ENCODE results near the gene MFN1.

MFN1 gene

DNA sequence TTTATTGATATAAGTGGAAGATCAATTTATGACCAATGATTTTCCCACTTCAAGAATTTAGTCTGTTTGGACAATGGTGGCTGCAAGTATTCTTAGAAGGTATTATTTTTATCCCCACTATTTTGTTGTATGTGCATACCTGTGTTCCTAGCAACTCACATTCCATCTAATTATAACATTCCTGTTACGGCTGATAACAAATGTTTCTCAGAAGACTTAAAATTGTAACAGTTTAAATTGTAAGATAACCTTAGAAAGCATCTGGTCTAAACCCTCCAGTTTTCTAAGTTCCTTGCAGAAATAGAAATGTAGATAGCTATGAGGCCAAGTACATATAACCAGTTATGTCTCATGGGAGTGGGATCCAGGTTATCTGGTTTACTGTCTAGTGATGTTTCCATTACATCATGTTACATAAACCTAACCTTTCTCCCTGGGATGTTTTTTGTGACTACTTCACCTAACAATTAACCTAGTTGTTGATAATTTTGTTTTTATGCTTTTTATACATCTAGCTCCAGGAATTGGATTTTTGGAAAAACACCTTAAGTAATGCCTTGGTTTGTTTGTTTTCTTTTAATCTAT, 11.1 kb upstream of the MFN1 start:
- no peaks in the 10 kb centered on the region for H3K4me1 ChIP-seq (ENCODE audit: control insufficient read depth, insufficient read depth, low read length)
- H3K9me3 ChIP-seq (ENCODE audit: control insufficient read depth, low read length) = no peaks in the 10 kb centered on the region
- H3K36me3 ChIP-seq (ENCODE audit: control insufficient read depth, insufficient read depth, low read length) = peaks cover 36% of the 10 kb centered on the region
- H3K4me3 ChIP-seq (ENCODE audit: insufficient read depth, low read depth, low read length) = no peak overlapping the region
- no peak overlapping the region for H3K27ac ChIP-seq (ENCODE audit: insufficient read depth, low read depth, low read length, poor library complexity, severe bottlenecking)
- no peaks in the 10 kb centered on the region for H3K27me3 ChIP-seq (ENCODE audit: control insufficient read depth, insufficient read depth, low read length, poor library complexity, severe bottlenecking)
- WGBS, 2 experiments = 71% methylated on average over 1 of the region's 1 CpG; no CpG with 5 or more reads in 1 of the 2 experiments

DNA sequence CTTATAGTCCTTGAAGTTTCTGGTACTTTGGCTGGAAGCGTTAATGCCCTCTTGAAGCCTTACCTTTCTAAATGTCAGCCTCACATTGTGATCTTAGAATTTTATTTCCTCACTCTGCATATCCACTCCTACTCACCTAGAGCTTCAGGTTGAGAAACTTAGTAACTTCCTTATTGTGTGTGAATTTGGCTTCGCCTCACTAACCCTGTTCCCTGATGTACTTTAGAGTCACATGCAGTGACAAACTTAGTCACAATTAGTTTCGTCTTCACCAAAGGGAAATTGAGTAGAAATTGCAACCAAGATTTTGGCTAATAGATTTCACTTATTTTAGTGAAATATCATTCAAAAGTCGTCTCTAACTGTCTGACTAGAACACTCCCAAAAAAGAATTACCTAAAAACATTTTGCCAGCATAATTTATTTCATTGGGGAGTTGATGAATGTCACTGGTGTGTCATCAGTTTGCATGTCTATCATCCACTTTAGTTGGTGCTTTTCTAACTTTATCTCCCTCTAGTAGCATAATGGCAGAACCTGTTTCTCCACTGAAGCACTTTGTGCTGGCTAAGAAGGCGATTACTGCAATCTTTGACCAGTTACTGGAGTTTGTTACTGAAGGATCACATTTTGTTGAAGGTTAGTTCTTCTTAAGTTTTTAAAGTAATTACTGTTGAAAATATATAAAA, 960 bp downstream of the MFN1 start:
- Histone ChIP-seq H3K4me3 (ENCODE audit: insufficient read depth, low read depth, low read length) (peak overlapping the region; percentile 93), H3K4me1 (ENCODE audit: control insufficient read depth, insufficient read depth, low read length) (peaks cover 6% of the 10 kb centered on the region), H3K9me3 (ENCODE audit: control insufficient read depth, low read length) (no peaks in the 10 kb centered on the region), H3K27me3 (ENCODE audit: control insufficient read depth, insufficient read depth, low read length, poor library complexity, severe bottlenecking) (no peaks in the 10 kb centered on the region), H3K27ac (ENCODE audit: insufficient read depth, low read depth, low read length, poor library complexity, severe bottlenecking) (no peak overlapping the region), H3K36me3 (ENCODE audit: control insufficient read depth, insufficient read depth, low read length) (peaks cover 11% of the 10 kb centered on the region)
- WGBS, 2 experiments = 56 to 65% methylated on average over 4 to 5 of the region's 5 CpGs

DNA sequence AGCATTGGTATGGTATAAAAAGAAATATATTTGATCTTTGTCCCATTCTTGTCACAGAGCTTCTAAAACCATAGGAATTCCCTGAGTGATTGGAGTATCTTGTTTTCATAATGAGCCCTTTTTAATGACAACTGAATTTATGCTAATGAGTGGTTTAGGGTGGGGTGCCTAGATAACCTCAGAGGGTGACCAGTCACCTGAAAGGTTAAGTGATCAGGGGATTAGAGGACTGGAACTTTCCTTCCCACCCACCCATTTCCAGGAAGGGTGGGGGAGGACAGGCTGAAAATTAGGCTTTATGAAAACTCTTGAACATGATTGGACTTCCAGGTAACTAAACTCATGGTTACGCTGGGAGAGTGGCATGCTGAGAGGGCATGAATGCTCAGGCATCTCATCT, 8.5 kb downstream of the MFN1 start:
- H3K4me3 ChIP-seq (ENCODE audit: insufficient read depth, low read depth, low read length) = no peak overlapping the region
- H3K4me1 ChIP-seq (ENCODE audit: control insufficient read depth, insufficient read depth, low read length) = no peaks in the 10 kb centered on the region
- H3K27ac ChIP-seq (ENCODE audit: insufficient read depth, low read depth, low read length, poor library complexity, severe bottlenecking) = no peak overlapping the region
- peaks cover 30% of the 10 kb centered on the region for H3K36me3 ChIP-seq (ENCODE audit: control insufficient read depth, insufficient read depth, low read length)
- no peaks in the 10 kb centered on the region for H3K9me3 ChIP-seq (ENCODE audit: control insufficient read depth, low read length)
- WGBS, 2 experiments = 100% methylated on average over 1 of the region's 1 CpG
- H3K27me3 ChIP-seq (ENCODE audit: control insufficient read depth, insufficient read depth, low read length, poor library complexity, severe bottlenecking) = no peaks in the 10 kb centered on the region

DNA sequence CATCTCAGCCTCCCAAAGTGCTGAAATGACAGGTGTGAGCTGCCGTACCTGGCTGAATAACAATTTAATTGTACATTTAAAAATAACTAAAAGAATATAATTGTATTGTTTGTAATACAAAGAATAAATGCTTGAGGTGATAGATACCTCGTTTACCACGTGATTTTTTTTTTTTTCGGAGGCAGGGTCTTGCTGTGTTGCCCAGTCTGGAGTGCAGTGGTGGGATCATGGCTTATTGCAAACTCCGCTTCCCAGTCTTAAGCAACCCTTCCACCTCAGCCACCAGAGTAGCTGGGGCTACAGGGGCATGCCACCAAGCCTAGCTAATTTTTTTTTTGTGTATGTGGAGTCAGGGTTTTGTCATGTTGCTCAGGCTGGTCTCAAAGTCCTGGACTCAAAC, 15.8 kb downstream of the MFN1 start:
- Histone ChIP-seq H3K4me3 (ENCODE audit: insufficient read depth, low read depth, low read length) (no peak overlapping the region), H3K9me3 (ENCODE audit: control insufficient read depth, low read length) (no peaks in the 10 kb centered on the region), H3K4me1 (ENCODE audit: control insufficient read depth, insufficient read depth, low read length) (no peaks in the 10 kb centered on the region), H3K27ac (ENCODE audit: insufficient read depth, low read depth, low read length, poor library complexity, severe bottlenecking) (no peak overlapping the region), H3K27me3 (ENCODE audit: control insufficient read depth, insufficient read depth, low read length, poor library complexity, severe bottlenecking) (no peaks in the 10 kb centered on the region), H3K36me3 (ENCODE audit: control insufficient read depth, insufficient read depth, low read length) (peaks cover 8% of the 10 kb centered on the region)
- WGBS, 2 experiments = 94 to 95% methylated on average over 5 of the region's 5 CpGs

DNA sequence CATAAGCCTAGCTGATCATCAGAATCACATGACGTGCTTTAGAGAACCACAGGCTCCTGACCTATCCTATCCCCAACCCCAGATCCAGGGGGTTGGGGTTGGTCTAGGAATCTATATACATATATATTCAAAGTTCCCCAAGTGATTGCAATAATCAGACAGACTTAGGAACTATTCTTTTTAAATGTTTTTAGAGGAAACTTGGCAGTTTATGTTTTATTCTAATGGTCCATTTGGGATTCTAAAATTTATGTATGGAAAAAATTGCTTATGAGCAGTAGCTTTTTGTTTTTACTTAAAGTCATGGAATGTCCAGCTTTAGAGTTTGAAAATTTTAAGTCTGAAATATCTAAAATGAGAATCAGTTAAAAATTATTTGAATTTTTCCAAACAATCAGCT, 22.1 kb downstream of the MFN1 start:
- Histone ChIP-seq H3K36me3 (ENCODE audit: control insufficient read depth, insufficient read depth, low read length) (no peaks in the 10 kb centered on the region), H3K27ac (ENCODE audit: insufficient read depth, low read depth, low read length, poor library complexity, severe bottlenecking) (no peak overlapping the region), H3K4me1 (ENCODE audit: control insufficient read depth, insufficient read depth, low read length) (no peaks in the 10 kb centered on the region), H3K27me3 (ENCODE audit: control insufficient read depth, insufficient read depth, low read length, poor library complexity, severe bottlenecking) (no peaks in the 10 kb centered on the region), H3K9me3 (ENCODE audit: control insufficient read depth, low read length) (no peaks in the 10 kb centered on the region), H3K4me3 (ENCODE audit: insufficient read depth, low read depth, low read length) (no peak overlapping the region)
- WGBS, 2 experiments = no CpG with 5 or more reads among the region's 1 CpG

DNA sequence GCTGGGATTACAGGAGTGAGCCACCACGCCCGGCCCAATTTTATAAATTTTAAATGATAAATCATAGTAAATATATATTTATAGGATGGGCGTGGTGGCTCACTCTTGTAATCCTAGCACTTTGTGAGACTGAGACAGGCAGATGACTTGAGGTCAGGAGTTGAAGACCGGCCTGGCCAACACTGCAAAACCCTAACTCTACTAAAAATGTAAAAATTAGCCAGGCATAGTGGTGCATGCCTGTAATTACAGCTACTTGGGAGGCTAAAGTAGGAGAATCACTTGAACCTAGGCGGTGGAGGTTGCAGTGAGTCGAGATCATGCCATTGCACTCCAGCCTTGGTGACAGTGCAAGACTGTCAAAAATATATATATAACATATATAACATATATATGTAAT, 26.4 kb downstream of the MFN1 start:
- Histone ChIP-seq H3K4me1 (ENCODE audit: control insufficient read depth, insufficient read depth, low read length) (no peaks in the 10 kb centered on the region), H3K27me3 (ENCODE audit: control insufficient read depth, insufficient read depth, low read length, poor library complexity, severe bottlenecking) (no peaks in the 10 kb centered on the region), H3K9me3 (ENCODE audit: control insufficient read depth, low read length) (no peaks in the 10 kb centered on the region), H3K36me3 (ENCODE audit: control insufficient read depth, insufficient read depth, low read length) (peaks cover 12% of the 10 kb centered on the region), H3K27ac (ENCODE audit: insufficient read depth, low read depth, low read length, poor library complexity, severe bottlenecking) (no peak overlapping the region), H3K4me3 (ENCODE audit: insufficient read depth, low read depth, low read length) (no peak overlapping the region)
- WGBS, 2 experiments = 87 to 95% methylated on average over 3 to 4 of the region's 6 CpGs

DNA sequence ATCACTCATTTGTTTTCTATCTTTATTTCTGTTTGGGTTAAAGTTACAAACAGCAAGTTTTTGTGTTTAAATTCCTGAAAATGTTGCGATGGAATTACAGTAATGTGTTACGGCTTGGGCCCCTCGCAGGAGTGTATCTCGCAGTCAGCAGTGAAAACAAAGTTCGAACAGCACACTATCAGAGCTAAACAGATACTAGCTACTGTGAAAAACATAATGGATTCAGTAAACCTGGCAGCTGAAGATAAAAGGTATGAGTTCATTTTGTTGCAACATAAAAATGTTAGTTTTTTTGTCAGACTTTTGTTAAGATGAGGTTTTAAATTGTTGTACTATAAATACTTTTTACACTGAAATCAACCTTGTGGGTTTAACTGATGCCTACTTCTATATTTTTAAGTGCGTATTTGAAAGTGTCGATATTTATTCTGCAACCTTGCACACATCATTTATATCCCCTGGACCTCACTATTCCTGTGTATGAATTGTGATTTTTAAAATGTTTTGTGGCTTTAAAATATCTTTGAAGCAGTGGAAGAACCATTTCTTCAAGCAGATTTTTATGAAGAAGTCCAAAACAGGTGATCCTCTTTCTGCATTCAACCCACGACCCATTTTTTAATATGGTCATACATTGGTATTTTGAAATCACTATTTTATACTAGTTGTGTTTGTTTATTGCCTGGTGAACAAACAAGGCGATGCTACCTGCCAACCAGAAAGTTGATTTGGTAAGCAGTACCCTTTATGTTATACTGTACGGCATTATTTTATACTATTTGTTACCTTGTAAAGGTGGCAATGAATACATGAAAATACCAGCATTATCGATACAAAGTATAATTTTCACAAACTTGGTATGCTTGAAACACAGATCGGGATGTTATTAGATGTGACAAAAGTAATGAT, 27.8 kb downstream of the MFN1 start:
- H3K9me3 ChIP-seq (ENCODE audit: control insufficient read depth, low read length) = no peaks in the 10 kb centered on the region
- H3K4me3 ChIP-seq (ENCODE audit: insufficient read depth, low read depth, low read length) = no peak overlapping the region
- H3K27ac ChIP-seq (ENCODE audit: insufficient read depth, low read depth, low read length, poor library complexity, severe bottlenecking) = no peak overlapping the region
- no peaks in the 10 kb centered on the region for H3K4me1 ChIP-seq (ENCODE audit: control insufficient read depth, insufficient read depth, low read length)
- H3K27me3 ChIP-seq (ENCODE audit: control insufficient read depth, insufficient read depth, low read length, poor library complexity, severe bottlenecking) = no peaks in the 10 kb centered on the region
- H3K36me3 ChIP-seq (ENCODE audit: control insufficient read depth, insufficient read depth, low read length) = peaks cover 12% of the 10 kb centered on the region
- 92 to 95% methylated on average over 9 to 11 of the region's 12 CpGs for WGBS, 2 experiments

DNA sequence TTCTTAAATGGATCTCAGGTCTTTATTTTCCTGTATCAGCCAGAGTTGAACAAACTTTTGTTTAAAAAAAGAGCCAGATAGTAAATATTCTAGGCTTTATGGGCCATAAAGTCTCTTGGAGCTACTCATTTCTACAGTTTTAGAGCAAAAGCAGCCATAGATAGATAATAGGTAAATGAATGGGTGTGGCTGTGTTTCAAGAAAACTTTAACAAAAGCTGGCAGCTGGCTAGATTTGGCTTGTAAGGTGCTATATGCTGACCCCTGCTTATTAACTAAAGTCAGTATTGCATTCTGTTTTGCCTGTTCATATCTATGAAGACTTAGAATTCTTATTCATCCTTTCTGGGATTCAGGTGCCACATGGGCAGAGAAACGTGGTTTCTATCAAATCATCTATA, 29.0 kb downstream of the MFN1 start:
- Histone ChIP-seq H3K9me3 (ENCODE audit: control insufficient read depth, low read length) (no peaks in the 10 kb centered on the region), H3K4me1 (ENCODE audit: control insufficient read depth, insufficient read depth, low read length) (no peaks in the 10 kb centered on the region), H3K27ac (ENCODE audit: insufficient read depth, low read depth, low read length, poor library complexity, severe bottlenecking) (no peak overlapping the region), H3K4me3 (ENCODE audit: insufficient read depth, low read depth, low read length) (no peak overlapping the region), H3K36me3 (ENCODE audit: control insufficient read depth, insufficient read depth, low read length) (peaks cover 13% of the 10 kb centered on the region), H3K27me3 (ENCODE audit: control insufficient read depth, insufficient read depth, low read length, poor library complexity, severe bottlenecking) (no peaks in the 10 kb centered on the region)
- no CpG with 5 or more reads among the region's 1 CpG for WGBS, 2 experiments

DNA sequence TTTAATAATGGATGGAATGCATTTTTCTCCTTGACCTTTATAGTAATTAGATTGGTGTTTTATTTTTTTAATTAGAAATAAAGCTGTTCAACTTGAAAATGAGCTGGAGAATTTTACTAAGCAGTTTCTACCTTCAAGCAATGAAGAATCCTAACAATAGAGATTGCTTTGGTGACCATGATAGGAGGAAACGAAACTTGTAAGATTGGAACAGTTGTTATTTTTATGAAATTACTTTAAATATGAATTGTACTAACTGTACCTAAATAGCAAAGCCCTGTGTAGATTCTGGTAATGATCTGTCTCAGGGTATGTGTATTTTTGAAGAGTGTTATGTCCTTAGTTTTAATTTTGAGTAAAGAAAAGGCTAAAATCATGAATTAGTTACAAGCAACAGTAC, 44.4 kb downstream of the MFN1 start:
- whole genome bisulfite sequencing, 2 experiments = 100% methylated on average over 1 of the region's 1 CpG; no CpG with 5 or more reads in 1 of the 2 experiments
- H3K27ac ChIP-seq (ENCODE audit: insufficient read depth, low read depth, low read length, poor library complexity, severe bottlenecking) = no peak overlapping the region
- no peak overlapping the region for H3K4me3 ChIP-seq (ENCODE audit: insufficient read depth, low read depth, low read length)
- H3K9me3 ChIP-seq (ENCODE audit: control insufficient read depth, low read length) = no peaks in the 10 kb centered on the region
- peaks cover 7% of the 10 kb centered on the region for H3K36me3 ChIP-seq (ENCODE audit: control insufficient read depth, insufficient read depth, low read length)
- H3K4me1 ChIP-seq (ENCODE audit: control insufficient read depth, insufficient read depth, low read length) = no peaks in the 10 kb centered on the region
- no peaks in the 10 kb centered on the region for H3K27me3 ChIP-seq (ENCODE audit: control insufficient read depth, insufficient read depth, low read length, poor library complexity, severe bottlenecking)

DNA sequence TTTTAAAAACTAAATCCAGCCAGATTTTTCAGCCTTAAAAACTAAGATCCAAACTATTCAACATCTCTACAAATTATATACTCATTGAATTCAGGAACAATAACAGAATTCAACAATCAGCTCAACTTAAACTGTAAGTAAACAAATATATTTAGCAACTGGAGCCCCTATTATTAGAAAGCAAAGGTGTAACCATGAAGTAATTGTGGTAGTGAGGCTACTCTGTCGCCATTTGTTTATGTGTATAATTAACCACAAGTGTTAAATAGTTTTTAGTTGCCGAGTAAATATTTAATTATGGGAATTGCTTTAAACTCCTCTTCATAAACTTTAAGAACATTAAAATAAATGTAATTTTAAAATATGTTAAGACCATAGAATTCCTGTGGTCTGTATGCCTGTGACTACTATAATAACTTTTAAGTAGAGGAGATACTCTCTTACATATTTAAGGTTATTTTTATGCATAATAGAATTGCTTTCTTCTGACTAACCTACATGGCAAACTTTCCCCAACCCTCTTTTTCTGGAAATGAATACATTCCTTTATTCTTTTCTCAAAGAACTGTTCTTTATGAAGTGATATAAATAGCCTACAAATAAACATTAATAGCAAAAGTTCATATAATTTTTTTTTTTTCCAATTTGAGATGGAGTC, 51.2 kb downstream of the MFN1 start:
- H3K36me3 ChIP-seq (ENCODE audit: control insufficient read depth, insufficient read depth, low read length) = peaks cover 7% of the 10 kb centered on the region
- H3K9me3 ChIP-seq (ENCODE audit: control insufficient read depth, low read length) = no peaks in the 10 kb centered on the region

More for the DNA sequence above, 51.2 kb downstream of the MFN1 start:
- H3K27me3 ChIP-seq (ENCODE audit: control insufficient read depth, insufficient read depth, low read length, poor library complexity, severe bottlenecking) = no peaks in the 10 kb centered on the region
- H3K4me3 ChIP-seq (ENCODE audit: insufficient read depth, low read depth, low read length) = no peak overlapping the region
- no peaks in the 10 kb centered on the region for H3K4me1 ChIP-seq (ENCODE audit: control insufficient read depth, insufficient read depth, low read length)
- H3K27ac ChIP-seq (ENCODE audit: insufficient read depth, low read depth, low read length, poor library complexity, severe bottlenecking) = no peak overlapping the region
- 100% methylated on average over 1 of the region's 2 CpGs for WGBS, 2 experiments

All from ectodermal cell (in vitro differentiated cells).